Liver (tissue), 9 donors: Measurements from ENCODE around the gene ARID5A. TPM values are rescaled to one million over a fixed set of nuclear protein-coding genes. Genes with fewer than 3 reads are reported as not detected.

Experiments
- DNase-seq: peaks from one replicate; pipeline ENCODE4 v3.0.0-alpha.2; 2017; ENCODE audit warnings: low spot score
- H3K27ac ChIP-seq, 2 donors: one replicate each; pipeline ENCODE4 v1.7.0; 2013; ENCODE audit warnings: inconsistent platforms in 2 of 2, low read length in 2 of 2, control low read depth in 1 of 2, low read depth in 1 of 2, mild to moderate bottlenecking in 1 of 2
- H3K27me3 ChIP-seq, 4 donors: one replicate each; pipeline versions ENCODE4 v1.6.1 to v1.7.0; 2013; ENCODE audit warnings: low read length in 3 of 4, inconsistent platforms in 1 of 4, mild to moderate bottlenecking in 1 of 4, moderate library complexity in 1 of 4; ENCODE audit not compliant: control insufficient read depth in 4 of 4, insufficient read depth in 4 of 4
- H3K36me3 ChIP-seq, 4 donors: one replicate each; pipeline versions ENCODE4 v1.6.1 to v1.7.0; 2013; ENCODE audit warnings: low read length in 3 of 4, mild to moderate bottlenecking in 3 of 4, low read depth in 1 of 4, moderate library complexity in 1 of 4; ENCODE audit not compliant: control insufficient read depth in 4 of 4, insufficient read depth in 3 of 4
- H3K4me1 ChIP-seq, 4 donors: one replicate each; pipeline versions ENCODE4 v1.6.1 to v1.7.0; 2013; ENCODE audit warnings: low read length in 3 of 4, mild to moderate bottlenecking in 3 of 4, moderate library complexity in 1 of 4; ENCODE audit not compliant: control insufficient read depth in 4 of 4, insufficient read depth in 4 of 4
- H3K4me3 ChIP-seq, 3 donors: one replicate each; pipeline versions ENCODE4 v1.6.1 to v1.7.0; 2013; ENCODE audit warnings: low read length in 3 of 3, control low read depth in 1 of 3, low read depth in 1 of 3, mild to moderate bottlenecking in 1 of 3
- H3K9ac ChIP-seq, 2 donors: one replicate each; pipeline ENCODE4 v1.7.0; 2013; ENCODE audit warnings: low read length in 2 of 2, mild to moderate bottlenecking in 2 of 2, moderate library complexity in 2 of 2, control low read depth in 1 of 2, low read depth in 1 of 2
- H3K9me3 ChIP-seq, 4 donors: one replicate each; pipeline versions ENCODE4 v1.6.1 to v1.7.0; 2013; ENCODE audit warnings: low read length in 3 of 4; ENCODE audit not compliant: control insufficient read depth in 4 of 4
- EGR1 ChIP-seq, 2 donors: IDR thresholded peaks; 2 replicates each; pipeline ENCODE4 v1.6.1; 2016 to 2018; ENCODE audit warnings: antibody characterized with exemption in 2 of 2, low read depth in 2 of 2
- FOXA1 ChIP-seq: IDR thresholded peaks from 2 replicates; pipeline ENCODE4 v1.6.1; 2016; ENCODE audit warnings: antibody characterized with exemption
- FOXA2 ChIP-seq: IDR thresholded peaks from 2 replicates; pipeline ENCODE4 v1.6.1; 2016; ENCODE audit warnings: antibody characterized with exemption
- GABPA ChIP-seq, 2 donors: IDR thresholded peaks in 1 of 2; conservative IDR thresholded peaks in 1 of 2; 2 replicates each; pipeline ENCODE4 v1.6.1; 2016; ENCODE audit warnings: antibody characterized with exemption in 2 of 2, mild to moderate bottlenecking in 1 of 2, moderate library complexity in 1 of 2
- HNF4A ChIP-seq, 2 donors: conservative IDR thresholded peaks; 2 replicates each; pipeline ENCODE4 v1.6.1; 2016; ENCODE audit warnings: antibody characterized with exemption in 2 of 2, mild to moderate bottlenecking in 2 of 2
- JUND ChIP-seq, 2 donors: IDR thresholded peaks; 2 replicates each; pipeline ENCODE4 v1.6.1; 2016; ENCODE audit warnings: antibody characterized with exemption in 2 of 2
- NR2F2 ChIP-seq: IDR thresholded peaks from 2 replicates; pipeline ENCODE4 v1.6.1; 2016; ENCODE audit warnings: antibody characterized with exemption
- RXRA ChIP-seq, 2 donors: IDR thresholded peaks; 2 replicates each; pipeline ENCODE4 v1.6.1; 2017 to 2018; ENCODE audit warnings: antibody characterized with exemption in 2 of 2, mild to moderate bottlenecking in 1 of 2
- TAF1 ChIP-seq: conservative IDR thresholded peaks from 2 replicates; pipeline ENCODE4 v1.6.1; 2016; ENCODE audit warnings: antibody characterized with exemption, mild to moderate bottlenecking
- YY1 ChIP-seq: IDR thresholded peaks from 2 replicates; pipeline ENCODE4 v1.6.1; 2016; ENCODE audit warnings: antibody characterized with exemption, mild to moderate bottlenecking
- WGBS: extraction: QIAGEN DNeasy Blood & Tissue Kit; methylation state at CpG from one replicate; pipeline ENCODE4 v1.1.7; 2013; 5-methylcytosine and 5-hydroxymethylcytosine counted together
- polyA plus RNA-seq, 2 donors: library from polyadenylated mRNA; stranded (reverse) in 1 of 2; unstranded in 1 of 2; fragments of 200-250 nt in 1 of 2; fragments of >200 nt in 1 of 2; fragmentation: Nextera tagmentation in 1 of 2; extraction: Ambion mirVana in 1 of 2; gene quantifications; one replicate each; pipeline versions ENCODE4 v1.2.1 to v1.2.3, GENCODE V29; 2013 to 2015
- total RNA-seq, 2 donors: library from RNA; depleted of rRNA; stranded (reverse); fragments of >200 nt; gene quantifications; one replicate each; pipeline ENCODE4 v1.2.3, GENCODE V29; 2014
- TF ChIP-seq, protein P1 (sequence below): IDR thresholded peaks from 2 replicates; pipeline ENCODE4 v1.6.1; 2016; ENCODE audit warnings: antibody characterized with exemption
- TF ChIP-seq, protein P2 (sequence below): IDR thresholded peaks from 2 replicates; pipeline ENCODE4 v1.6.1; 2016; ENCODE audit warnings: antibody characterized with exemption
- TF ChIP-seq, protein P3 (sequence below): fragments of 150-350 bp; IDR thresholded peaks from 2 replicates; pipeline ENCODE4 v1.5.1; 2017; ENCODE audit warnings: improper control_type of control experiment, low read depth, low read length; ENCODE audit not compliant: missing input control
- TF ChIP-seq, protein P4 (sequence below): IDR thresholded peaks from 2 replicates; pipeline ENCODE4 v1.6.1; 2016; ENCODE audit warnings: antibody characterized with exemption
- TF ChIP-seq, protein P5 (sequence below): IDR thresholded peaks from 2 replicates; pipeline ENCODE4 v1.6.1; 2016; ENCODE audit warnings: antibody characterized with exemption, mild to moderate bottlenecking
- donor health status: healthy.
- donor health status: healthy.
- donor health status: healthy.
- donor health status: healthy.
- donor health status: healthy.

The ARID5A gene
- total and polyA plus RNA-seq, 4 donors: 7.4 to 17.8 (median 11.0) TPM

DNA sequence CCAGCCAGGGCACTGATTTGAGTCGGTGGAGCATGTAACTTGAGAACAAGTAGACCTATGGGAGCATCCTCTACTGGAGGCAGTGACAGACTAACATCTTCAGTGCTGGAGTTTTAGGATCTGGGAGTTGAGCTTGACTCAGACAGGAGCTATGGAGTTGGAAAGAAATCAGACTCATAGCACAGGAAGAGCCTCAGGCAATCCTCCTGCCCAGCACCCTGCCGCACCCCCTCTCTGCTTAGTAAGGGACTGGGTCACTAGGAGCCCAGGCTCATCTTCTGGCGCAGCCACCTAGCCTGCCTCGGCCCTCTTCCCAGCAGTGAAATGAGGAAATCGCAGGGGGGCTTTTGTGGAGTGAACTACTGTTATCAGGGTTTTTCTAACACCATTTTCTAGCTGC, 3.6 kb downstream of the ARID5A start:
- Histone ChIP-seq H3K4me3 (no peak overlapping the region), H3K9ac (no peak overlapping the region), H3K27ac (no peak overlapping the region), H3K36me3 (no peaks in the 10 kb centered on the region), H3K4me1 (peaks cover 3 to 10% (median 7%) of the 10 kb centered on the region in 4 donors), H3K9me3 (no peaks in the 10 kb centered on the region), H3K27me3 (no peaks in the 10 kb centered on the region)
- WGBS: 79% methylated on average over 5 of the region's 5 CpGs
- TF ChIP-seq HNF4A (conservative IDR thresholded peaks at IDR 0.05) (no peak), GABPA (IDR thresholded peaks at IDR 0.05 in 1 of 2, conservative IDR thresholded peaks at IDR 0.05 in 1 of 2) (no peak), FOXA2 (no peak), RXRA (IDR thresholded peaks at IDR 0.05) (no peak), YY1 (no peak), EGR1 (IDR thresholded peaks at IDR 0.05; ENCODE audit: low read depth in 2 of 2) (no peak), NR2F2 (no peak)
- TF ChIP-seq, protein P1, sequence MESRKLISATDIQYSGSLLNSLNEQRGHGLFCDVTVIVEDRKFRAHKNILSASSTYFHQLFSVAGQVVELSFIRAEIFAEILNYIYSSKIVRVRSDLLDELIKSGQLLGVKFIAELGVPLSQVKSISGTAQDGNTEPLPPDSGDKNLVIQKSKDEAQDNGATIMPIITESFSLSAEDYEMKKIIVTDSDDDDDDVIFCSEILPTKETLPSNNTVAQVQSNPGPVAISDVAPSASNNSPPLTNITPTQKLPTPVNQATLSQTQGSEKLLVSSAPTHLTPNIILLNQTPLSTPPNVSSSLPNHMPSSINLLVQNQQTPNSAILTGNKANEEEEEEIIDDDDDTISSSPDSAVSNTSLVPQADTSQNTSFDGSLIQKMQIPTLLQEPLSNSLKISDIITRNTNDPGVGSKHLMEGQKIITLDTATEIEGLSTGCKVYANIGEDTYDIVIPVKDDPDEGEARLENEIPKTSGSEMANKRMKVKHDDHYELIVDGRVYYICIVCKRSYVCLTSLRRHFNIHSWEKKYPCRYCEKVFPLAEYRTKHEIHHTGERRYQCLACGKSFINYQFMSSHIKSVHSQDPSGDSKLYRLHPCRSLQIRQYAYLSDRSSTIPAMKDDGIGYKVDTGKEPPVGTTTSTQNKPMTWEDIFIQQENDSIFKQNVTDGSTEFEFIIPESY: no peak
- TF ChIP-seq, protein P2, sequence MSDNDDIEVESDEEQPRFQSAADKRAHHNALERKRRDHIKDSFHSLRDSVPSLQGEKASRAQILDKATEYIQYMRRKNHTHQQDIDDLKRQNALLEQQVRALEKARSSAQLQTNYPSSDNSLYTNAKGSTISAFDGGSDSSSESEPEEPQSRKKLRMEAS: no peak
- TF ChIP-seq, protein P3, sequence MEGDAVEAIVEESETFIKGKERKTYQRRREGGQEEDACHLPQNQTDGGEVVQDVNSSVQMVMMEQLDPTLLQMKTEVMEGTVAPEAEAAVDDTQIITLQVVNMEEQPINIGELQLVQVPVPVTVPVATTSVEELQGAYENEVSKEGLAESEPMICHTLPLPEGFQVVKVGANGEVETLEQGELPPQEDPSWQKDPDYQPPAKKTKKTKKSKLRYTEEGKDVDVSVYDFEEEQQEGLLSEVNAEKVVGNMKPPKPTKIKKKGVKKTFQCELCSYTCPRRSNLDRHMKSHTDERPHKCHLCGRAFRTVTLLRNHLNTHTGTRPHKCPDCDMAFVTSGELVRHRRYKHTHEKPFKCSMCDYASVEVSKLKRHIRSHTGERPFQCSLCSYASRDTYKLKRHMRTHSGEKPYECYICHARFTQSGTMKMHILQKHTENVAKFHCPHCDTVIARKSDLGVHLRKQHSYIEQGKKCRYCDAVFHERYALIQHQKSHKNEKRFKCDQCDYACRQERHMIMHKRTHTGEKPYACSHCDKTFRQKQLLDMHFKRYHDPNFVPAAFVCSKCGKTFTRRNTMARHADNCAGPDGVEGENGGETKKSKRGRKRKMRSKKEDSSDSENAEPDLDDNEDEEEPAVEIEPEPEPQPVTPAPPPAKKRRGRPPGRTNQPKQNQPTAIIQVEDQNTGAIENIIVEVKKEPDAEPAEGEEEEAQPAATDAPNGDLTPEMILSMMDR: no peak
- TF ChIP-seq, protein P4, sequence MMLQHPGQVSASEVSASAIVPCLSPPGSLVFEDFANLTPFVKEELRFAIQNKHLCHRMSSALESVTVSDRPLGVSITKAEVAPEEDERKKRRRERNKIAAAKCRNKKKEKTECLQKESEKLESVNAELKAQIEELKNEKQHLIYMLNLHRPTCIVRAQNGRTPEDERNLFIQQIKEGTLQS: no peak
- no peak for DNase-seq

DNA sequence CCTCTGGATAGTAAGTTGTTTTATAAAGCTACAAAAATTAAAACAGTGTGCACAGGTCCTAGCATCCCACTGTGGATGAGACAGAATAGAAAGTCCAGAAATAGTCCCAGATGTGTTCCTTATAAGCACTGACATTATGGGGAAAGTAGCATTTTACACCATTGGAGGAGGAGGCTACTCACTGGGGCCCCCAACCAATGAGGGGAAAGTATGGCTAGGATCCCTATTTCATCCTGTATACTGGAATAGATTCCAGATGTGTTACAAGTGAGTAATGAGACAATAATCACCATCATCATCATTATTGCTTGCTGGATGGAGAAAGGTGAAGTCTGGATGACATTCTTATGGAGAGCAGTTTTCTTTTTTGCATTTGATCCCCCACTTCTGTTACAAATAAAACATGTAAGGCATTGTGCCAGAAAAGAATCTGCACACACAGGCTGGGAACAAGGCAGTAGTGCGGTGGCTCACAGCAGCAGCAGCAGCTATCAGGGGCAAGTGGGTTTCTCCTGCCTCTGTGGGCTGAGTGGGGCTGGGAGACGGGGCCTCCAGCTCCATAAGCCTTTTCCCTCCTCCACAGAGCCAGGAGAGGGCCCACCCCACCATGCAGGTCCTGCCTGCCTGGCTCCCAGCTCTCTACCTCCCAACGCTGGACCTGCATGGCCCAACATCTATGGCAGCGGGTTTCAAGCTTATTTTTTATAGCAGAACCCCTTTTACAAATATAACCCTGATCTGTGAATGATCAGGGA, 5.0 kb downstream of the ARID5A start:
- Histone ChIP-seq H3K4me3 (no peak overlapping the region), H3K9ac (no peak overlapping the region), H3K27me3 (no peaks in the 10 kb centered on the region), H3K4me1 (peaks cover 3 to 9% (median 5%) of the 10 kb centered on the region in 4 donors), H3K9me3 (no peaks in the 10 kb centered on the region), H3K36me3 (no peaks in the 10 kb centered on the region), H3K27ac (no peak overlapping the region)
- no peak for DNase-seq
- 97% methylated on average over 4 of the region's 4 CpGs for WGBS
- TF ChIP-seq, protein P5, sequence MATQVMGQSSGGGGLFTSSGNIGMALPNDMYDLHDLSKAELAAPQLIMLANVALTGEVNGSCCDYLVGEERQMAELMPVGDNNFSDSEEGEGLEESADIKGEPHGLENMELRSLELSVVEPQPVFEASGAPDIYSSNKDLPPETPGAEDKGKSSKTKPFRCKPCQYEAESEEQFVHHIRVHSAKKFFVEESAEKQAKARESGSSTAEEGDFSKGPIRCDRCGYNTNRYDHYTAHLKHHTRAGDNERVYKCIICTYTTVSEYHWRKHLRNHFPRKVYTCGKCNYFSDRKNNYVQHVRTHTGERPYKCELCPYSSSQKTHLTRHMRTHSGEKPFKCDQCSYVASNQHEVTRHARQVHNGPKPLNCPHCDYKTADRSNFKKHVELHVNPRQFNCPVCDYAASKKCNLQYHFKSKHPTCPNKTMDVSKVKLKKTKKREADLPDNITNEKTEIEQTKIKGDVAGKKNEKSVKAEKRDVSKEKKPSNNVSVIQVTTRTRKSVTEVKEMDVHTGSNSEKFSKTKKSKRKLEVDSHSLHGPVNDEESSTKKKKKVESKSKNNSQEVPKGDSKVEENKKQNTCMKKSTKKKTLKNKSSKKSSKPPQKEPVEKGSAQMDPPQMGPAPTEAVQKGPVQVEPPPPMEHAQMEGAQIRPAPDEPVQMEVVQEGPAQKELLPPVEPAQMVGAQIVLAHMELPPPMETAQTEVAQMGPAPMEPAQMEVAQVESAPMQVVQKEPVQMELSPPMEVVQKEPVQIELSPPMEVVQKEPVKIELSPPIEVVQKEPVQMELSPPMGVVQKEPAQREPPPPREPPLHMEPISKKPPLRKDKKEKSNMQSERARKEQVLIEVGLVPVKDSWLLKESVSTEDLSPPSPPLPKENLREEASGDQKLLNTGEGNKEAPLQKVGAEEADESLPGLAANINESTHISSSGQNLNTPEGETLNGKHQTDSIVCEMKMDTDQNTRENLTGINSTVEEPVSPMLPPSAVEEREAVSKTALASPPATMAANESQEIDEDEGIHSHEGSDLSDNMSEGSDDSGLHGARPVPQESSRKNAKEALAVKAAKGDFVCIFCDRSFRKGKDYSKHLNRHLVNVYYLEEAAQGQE: no peak
- TF ChIP-seq TAF1 (no peak), JUND (IDR thresholded peaks at IDR 0.05) (no peak), FOXA1 (no peak), FOXA2 (no peak)
- TF ChIP-seq, protein P3: no peak
- TF ChIP-seq, protein P4: no peak
- TF ChIP-seq, protein P1: no peak
